Loucy (cell line): Measurements from ENCODE around the gene TACC2.

Experiments used
- EZH2phosphoT487 ChIP-seq: fragments of 200-600 bp; IDR thresholded peaks from 2 replicates; pipeline ENCODE4 v1.6.1; 2018; ENCODE audit warnings: antibody characterized with exemption, mild to moderate bottlenecking, moderate library complexity, borderline replicate concordance
- TF ChIP-seq, protein P1 (sequence below): fragments of 200-600 bp; sonication (generic); conservative IDR thresholded peaks from 2 replicates; pipeline ENCODE4 v1.5.1; 2014; ENCODE audit warnings: mild to moderate bottlenecking, antibody characterized with exemption, low read length

DNA sequence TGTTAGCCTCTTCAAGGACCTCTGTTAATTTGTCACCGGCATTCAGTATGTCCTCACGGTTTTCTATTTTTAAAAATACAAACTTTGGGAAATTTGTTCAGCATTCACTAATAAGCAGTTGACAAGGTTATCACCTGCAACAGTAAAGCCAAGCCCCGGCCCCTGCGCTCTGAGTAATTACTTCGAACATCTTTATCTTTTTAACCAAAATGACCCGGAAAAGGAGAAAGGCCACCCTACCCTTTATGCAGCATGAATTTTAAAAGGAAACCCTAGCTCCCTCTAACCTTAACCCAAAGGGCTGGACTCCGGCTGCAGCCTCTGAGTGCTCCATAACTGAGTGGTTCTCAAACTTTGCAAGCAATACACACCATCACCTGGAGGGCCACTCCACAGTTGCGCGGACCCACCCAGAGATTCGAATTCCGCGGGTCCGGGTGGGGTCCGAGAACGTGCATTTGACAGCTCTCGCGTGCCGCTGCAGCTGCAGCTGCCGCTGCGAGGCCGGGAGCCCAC is 14.9 kb upstream of the TACC2 start:
- TF ChIP-seq, protein P1, sequence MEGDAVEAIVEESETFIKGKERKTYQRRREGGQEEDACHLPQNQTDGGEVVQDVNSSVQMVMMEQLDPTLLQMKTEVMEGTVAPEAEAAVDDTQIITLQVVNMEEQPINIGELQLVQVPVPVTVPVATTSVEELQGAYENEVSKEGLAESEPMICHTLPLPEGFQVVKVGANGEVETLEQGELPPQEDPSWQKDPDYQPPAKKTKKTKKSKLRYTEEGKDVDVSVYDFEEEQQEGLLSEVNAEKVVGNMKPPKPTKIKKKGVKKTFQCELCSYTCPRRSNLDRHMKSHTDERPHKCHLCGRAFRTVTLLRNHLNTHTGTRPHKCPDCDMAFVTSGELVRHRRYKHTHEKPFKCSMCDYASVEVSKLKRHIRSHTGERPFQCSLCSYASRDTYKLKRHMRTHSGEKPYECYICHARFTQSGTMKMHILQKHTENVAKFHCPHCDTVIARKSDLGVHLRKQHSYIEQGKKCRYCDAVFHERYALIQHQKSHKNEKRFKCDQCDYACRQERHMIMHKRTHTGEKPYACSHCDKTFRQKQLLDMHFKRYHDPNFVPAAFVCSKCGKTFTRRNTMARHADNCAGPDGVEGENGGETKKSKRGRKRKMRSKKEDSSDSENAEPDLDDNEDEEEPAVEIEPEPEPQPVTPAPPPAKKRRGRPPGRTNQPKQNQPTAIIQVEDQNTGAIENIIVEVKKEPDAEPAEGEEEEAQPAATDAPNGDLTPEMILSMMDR: no peak
- no peak for TF ChIP-seq EZH2phosphoT487
